GOT3 (cell line): Measurements from ENCODE around the gene SEPSECS.

ENCODE experiments used
- DNase-seq: peaks from one replicate; lab custom pipeline; 2025; ENCODE audit warnings: mixed read lengths; lab: John Stamatoyannopoulos, UW

Gene SEPSECS

DNA sequence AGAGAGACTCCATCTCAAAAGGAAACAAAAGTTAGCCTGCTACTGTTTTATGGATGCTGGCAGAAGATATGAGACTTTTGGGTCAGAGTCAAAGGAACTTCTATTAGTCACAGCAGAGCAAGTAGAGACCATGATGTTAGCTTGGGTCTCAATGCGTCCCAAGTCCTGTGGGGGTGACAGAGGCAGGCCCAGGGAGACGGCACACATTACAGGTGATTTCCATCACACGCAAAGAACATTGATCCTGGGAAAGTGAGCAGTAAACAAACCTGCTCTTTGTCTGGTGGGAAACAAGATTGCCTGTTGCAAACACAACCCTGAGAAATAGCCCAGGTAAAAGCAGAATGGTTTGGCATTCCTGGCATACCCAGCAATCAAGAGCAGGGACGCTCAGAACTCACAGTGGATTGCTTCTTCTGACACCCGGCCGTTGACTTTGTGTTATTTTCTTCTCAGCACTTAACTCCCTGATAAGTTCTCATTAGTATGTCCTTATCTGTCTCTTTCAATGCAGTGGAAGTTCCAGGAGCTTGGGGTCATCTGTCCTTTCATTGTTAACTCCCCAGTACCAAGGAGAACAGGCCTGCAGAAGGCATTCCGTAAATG lies 78.3 kb downstream of the SEPSECS start:
- DNase-seq = no peak

DNA sequence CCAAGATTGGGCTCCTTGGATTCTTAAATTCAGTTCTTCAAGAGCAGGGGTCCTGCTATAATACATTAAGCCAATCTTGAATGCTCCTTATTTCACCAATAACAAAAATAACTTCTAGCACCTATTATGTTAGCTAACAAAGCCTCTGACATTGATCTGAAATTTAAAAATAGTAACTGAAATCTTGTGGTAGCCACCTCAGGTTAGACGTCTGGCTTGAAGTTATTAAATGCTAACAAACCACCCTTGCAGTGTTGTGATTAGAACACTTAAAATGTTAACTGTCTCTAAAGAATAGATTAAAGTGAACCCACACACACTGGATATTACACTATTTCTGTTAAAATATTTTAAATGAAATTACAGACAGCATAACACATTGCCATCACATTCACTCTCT lies 79.7 kb downstream of the SEPSECS start:
- DNase-seq = no peak

DNA sequence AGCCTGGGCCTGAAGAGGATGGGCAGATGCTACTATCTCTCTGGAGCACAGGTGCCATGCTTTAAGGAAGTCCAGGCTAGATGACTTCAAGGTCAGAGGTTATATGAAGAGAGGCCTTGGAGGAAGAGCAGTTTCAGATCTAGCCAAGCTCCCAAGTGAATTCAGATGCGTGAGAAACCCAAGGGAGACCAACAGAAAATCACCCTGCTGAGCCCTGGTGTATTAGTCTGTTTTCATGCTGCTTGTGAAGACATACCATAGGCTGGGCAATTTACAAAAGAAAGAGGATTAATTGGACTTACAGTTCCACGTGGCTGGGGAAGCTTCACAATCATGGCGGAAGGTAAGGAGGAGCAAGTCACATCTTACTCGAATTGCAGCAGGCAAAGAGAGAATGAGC lies 81.7 kb downstream of the SEPSECS start:
- DNase-seq = no peak

DNA sequence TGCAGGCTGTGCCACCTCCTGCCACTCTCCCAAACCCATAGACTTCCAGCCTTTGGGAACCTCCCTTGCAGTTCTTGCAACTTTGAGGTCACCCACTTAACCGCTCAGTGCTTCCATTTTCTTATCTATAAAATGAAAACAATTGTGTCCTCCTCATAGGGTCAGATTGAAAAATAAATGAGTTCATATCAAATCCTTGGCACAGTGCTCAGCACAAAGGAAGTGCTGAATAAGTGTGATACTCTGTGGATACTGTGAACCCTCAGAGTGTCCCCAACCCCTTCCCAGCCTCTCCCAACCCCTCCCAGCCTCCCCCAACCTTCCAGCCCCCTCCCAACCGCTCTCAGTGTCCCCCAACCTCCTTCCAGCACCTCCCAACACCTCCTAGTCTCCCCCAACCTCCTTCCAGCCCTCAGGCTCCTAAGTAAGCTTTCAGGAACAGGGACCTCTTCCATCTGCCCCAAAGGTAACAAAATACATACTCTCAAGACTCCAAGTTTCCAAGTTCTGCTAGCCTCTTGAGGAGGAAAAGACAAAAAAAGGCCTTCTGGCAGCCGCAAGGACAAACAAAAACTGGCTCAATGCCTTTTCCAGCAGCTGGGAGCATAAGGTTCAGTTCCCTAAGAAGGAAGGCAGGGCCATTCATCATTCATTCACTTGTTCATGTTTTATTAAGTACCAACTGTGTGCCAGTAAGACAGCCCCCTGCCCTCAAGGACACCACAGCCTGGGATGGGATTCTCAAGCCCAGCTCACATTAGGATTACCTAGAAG lies 83.4 kb downstream of the SEPSECS start:
- DNase-seq = no peak

DNA sequence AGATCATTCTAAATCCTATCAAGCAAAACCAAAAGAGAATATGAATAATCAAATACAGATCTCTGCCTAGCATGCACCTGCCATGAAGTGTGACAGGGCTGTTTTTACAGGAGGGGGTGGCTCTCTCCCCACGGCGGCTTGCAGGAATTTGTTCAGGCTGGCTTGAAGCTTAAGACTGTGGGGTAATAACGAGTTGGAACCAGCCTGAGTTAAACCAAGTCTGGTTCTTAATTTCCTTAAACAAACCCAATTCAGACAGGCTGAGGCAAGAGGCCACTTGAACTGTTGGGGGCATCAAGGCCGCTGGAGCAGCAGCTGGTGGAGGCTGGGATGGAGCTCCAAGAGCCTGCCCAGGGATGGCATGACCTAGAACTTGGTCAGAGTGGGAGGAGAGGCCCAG lies 84.4 kb downstream of the SEPSECS start:
- DNase-seq = no peak

DNA sequence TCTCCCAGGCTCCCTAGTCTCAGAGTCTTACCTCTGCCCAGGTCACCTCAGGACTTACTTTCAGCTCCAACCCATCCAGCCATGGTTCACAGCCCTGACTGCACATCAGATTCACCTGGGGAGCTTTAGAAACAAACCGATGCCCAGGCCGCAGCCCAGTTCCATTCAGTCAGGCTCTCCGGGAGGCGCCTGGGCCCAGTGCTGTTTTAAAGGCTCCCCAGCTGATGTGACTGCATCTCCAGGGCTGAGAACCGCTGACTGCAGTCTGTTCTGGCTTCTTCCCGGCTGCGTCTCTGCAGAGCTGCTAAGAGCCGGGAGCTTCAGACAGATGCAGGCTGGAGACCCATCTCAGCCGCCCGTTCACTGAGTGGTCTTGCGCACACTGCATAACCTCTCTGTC lies 85.1 kb downstream of the SEPSECS start:
- DNase-seq = no peak

DNA sequence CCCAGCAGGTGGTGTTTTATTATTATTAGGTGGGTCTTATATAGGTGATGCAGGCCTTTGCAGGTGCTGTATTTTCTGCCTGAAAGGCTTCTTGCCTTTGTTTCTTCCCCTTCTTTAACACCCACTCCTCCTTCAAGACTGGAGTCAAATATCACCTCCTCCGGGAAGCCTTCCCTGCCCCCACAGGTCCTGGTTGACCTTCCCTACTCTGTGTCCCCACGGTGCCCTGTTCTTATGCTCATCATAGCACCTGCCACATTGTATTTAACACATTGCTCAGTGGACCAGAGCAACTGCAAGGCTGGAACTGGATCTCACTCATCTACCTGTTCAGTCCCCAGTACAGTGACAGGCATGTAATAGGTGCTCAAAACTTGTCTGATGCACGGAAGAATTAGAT lies 89.7 kb downstream of the SEPSECS start:
- no peak for DNase-seq
